IMR-90 (cell line): Measurements from ENCODE around the gene OR8G5. TPM values are rescaled to one million over a fixed set of nuclear protein-coding genes. Genes with fewer than 3 reads are reported as not detected.

ENCODE experiments used
- ATAC-seq: fragments of 200-7000 bp; cut with Tn5 transposase; 2 replicates; pipeline ENCODE4 v1.9.1; 2020; ENCODE audit warnings: low read depth, mild to moderate bottlenecking, moderate library complexity
- BruUV-seq: library from RNA; stranded (reverse); fragments of 400-500 nt; replicated peaks from 2 replicates; lab custom pipeline; 2021; lab: Mats Ljungman, UMichigan
- CTCF ChIA-PET: fragments of 300-600 bp; formaldehyde crosslinking; extraction: SDS; loops from one replicate; lab custom pipeline; 2021; ENCODE audit warnings: antibody characterized with exemption; lab: Yijun Ruan, JAX
- POLR2A ChIA-PET: fragments of 300-600 bp; sonication (Branson Sonifier 250); formaldehyde crosslinking; loops from one replicate; lab custom pipeline; 2022; ENCODE audit warnings: antibody characterized with exemption; ENCODE audit not compliant: unreplicated experiment; lab: Charles Lee
- DNase-seq: peaks from one replicate; pipeline ENCODE4 v3.0.0; 2013
- H2AFZ ChIP-seq: replicated peaks from 2 replicates; pipeline ENCODE3; 2013; ENCODE audit warnings: low read length, mild to moderate bottlenecking; ENCODE audit not compliant: poor library complexity
- H2AK5ac ChIP-seq: 2 replicates; pipeline ENCODE4 v1.6.1; 2013; ENCODE audit warnings: low read depth, low read length, inconsistent platforms
- H2AK9ac ChIP-seq: replicated peaks from 2 replicates; pipeline ENCODE3; 2013; ENCODE audit warnings: mild to moderate bottlenecking, low read depth, low read length, moderate library complexity; ENCODE audit not compliant: poor library complexity
- H2BK120ac ChIP-seq: 2 replicates; pipeline ENCODE4 v1.6.1; 2013; ENCODE audit warnings: low read depth, low read length, inconsistent platforms
- H2BK15ac ChIP-seq: 3 replicates; pipeline ENCODE4 v1.6.1; 2013; ENCODE audit warnings: low read depth, low read length, inconsistent platforms
- H2BK20ac ChIP-seq: 2 replicates; pipeline ENCODE4 v1.6.1; 2013; ENCODE audit warnings: low read depth, mild to moderate bottlenecking, inconsistent platforms, low read length, moderate library complexity
- H2BK5ac ChIP-seq: 2 replicates; pipeline ENCODE4 v1.6.1; 2013; ENCODE audit warnings: mild to moderate bottlenecking, low read depth, low read length, inconsistent platforms; ENCODE audit not compliant: poor library complexity, severe bottlenecking
- H3K14ac ChIP-seq: replicated peaks from 2 replicates; pipeline ENCODE4 v1.6.1; 2013; ENCODE audit warnings: low read depth, low read length, inconsistent platforms
- H3K18ac ChIP-seq: 2 replicates; pipeline ENCODE4 v1.6.1; 2013; ENCODE audit warnings: low read depth, low read length, control low read depth
- H3K23ac ChIP-seq: 2 replicates; pipeline ENCODE4 v1.6.1; 2013; ENCODE audit warnings: low read depth, low read length, inconsistent platforms
- H3K27ac ChIP-seq: 2 replicates; pipeline ENCODE4 v1.5.1; 2013; ENCODE audit warnings: mild to moderate bottlenecking, control low read depth, low read length; ENCODE audit not compliant: insufficient read depth
- H3K27me3 ChIP-seq: 2 replicates; pipeline ENCODE4 v1.6.1; 2013; ENCODE audit warnings: low read length; ENCODE audit not compliant: control insufficient read depth, insufficient read depth
- H3K36me3 ChIP-seq: 2 replicates; pipeline ENCODE4 v1.6.1; 2013; ENCODE audit warnings: low read length, mixed read lengths; ENCODE audit not compliant: control insufficient read depth, insufficient read depth
- H3K4ac ChIP-seq: 2 replicates; pipeline ENCODE4 v1.6.1; 2013; ENCODE audit warnings: low read depth, low read length, inconsistent platforms
- H3K4me1 ChIP-seq: 2 replicates; pipeline ENCODE4 v1.6.1; 2013; ENCODE audit warnings: low read length, mixed read lengths; ENCODE audit not compliant: control insufficient read depth, insufficient read depth
- H3K4me2 ChIP-seq: 2 replicates; pipeline ENCODE4 v1.6.1; 2013; ENCODE audit warnings: low read depth, mild to moderate bottlenecking, control low read depth, low read length, moderate library complexity
- H3K4me3 ChIP-seq: 2 replicates; pipeline ENCODE4 v1.5.1; 2013; ENCODE audit warnings: low read depth, mild to moderate bottlenecking, control low read depth, low read length, moderate library complexity; ENCODE audit not compliant: insufficient read depth
- H3K56ac ChIP-seq: 2 replicates; pipeline ENCODE4 v1.6.1; 2013; ENCODE audit warnings: low read length, inconsistent platforms; ENCODE audit not compliant: insufficient read depth; ENCODE audit errors: extremely low read depth
- H3K79me1 ChIP-seq, 2 experiments: 2 replicates each; pipeline ENCODE4 v1.6.1; 2013; ENCODE audit warnings: low read length in 2 of 2, inconsistent platforms in 1 of 2, low read depth in 1 of 2
- H3K9ac ChIP-seq: 2 replicates; pipeline ENCODE4 v1.6.1; 2013; ENCODE audit warnings: low read depth, low read length, control low read depth
- H3K9me1 ChIP-seq: 2 replicates; pipeline ENCODE4 v1.6.1; 2013; ENCODE audit warnings: low read length, inconsistent platforms; ENCODE audit not compliant: insufficient read depth
- H3K9me3 ChIP-seq: 2 replicates; pipeline ENCODE4 v1.6.1; 2013; ENCODE audit warnings: low read length; ENCODE audit not compliant: control insufficient read depth, insufficient read depth
- H4K20me1 ChIP-seq: 2 replicates; pipeline ENCODE4 v1.6.1; 2013; ENCODE audit warnings: low read length, inconsistent platforms; ENCODE audit not compliant: insufficient read depth
- H4K5ac ChIP-seq: 2 replicates; pipeline ENCODE4 v1.6.1; 2013; ENCODE audit warnings: mild to moderate bottlenecking, low read depth, low read length, control low read depth
- H4K8ac ChIP-seq, 2 experiments: 2 replicates each; pipeline ENCODE4 v1.6.1; 2013; ENCODE audit warnings: low read depth in 2 of 2, low read length in 2 of 2, control low read depth in 1 of 2, inconsistent platforms in 1 of 2
- H4K91ac ChIP-seq: 2 replicates; pipeline ENCODE4 v1.6.1; 2013; ENCODE audit warnings: low read depth, low read length, inconsistent platforms; ENCODE audit not compliant: insufficient read depth
- BHLHE40 ChIP-seq: fragments of 150-350 bp; IDR thresholded peaks from 2 replicates; pipeline ENCODE4 v1.6.1; 2016; ENCODE audit warnings: mild to moderate bottlenecking, low read depth, low read length
- CEBPB ChIP-seq: IDR thresholded peaks from 2 replicates; pipeline ENCODE4 v1.6.1; 2012; ENCODE audit warnings: low read depth, low read length, improper control_type of control experiment
- CHD1 ChIP-seq: IDR thresholded peaks from 2 replicates; pipeline ENCODE4 v1.6.1; 2012; ENCODE audit warnings: low read depth, low read length, improper control_type of control experiment
- FOS ChIP-seq: fragments of 150-350 bp; IDR thresholded peaks from 2 replicates; pipeline ENCODE4 v1.6.1; 2016; ENCODE audit warnings: low read depth, low read length
- MAFK ChIP-seq: IDR thresholded peaks from 2 replicates; pipeline ENCODE4 v1.6.1; 2012; ENCODE audit warnings: low read depth, low read length, improper control_type of control experiment
- MAZ ChIP-seq: IDR thresholded peaks from 2 replicates; pipeline ENCODE4 v1.6.1; 2012; ENCODE audit warnings: low read depth, mild to moderate bottlenecking, low read length, improper control_type of control experiment, moderate library complexity, borderline replicate concordance
- MXI1 ChIP-seq: IDR thresholded peaks from 2 replicates; pipeline ENCODE4 v1.6.1; 2012; ENCODE audit warnings: low read depth, mild to moderate bottlenecking, low read length, moderate library complexity, borderline replicate concordance
- NFE2L2 ChIP-seq: fragments of 150-350 bp; IDR thresholded peaks from 2 replicates; pipeline ENCODE4 v1.6.1; 2016; ENCODE audit warnings: low read depth, mild to moderate bottlenecking, low read length
- POLR2A ChIP-seq: IDR thresholded peaks from 2 replicates; pipeline ENCODE4 v1.6.1; 2012; ENCODE audit warnings: mild to moderate bottlenecking, low read depth, low read length
- RAD21 ChIP-seq: IDR thresholded peaks from 2 replicates; pipeline ENCODE4 v1.6.1; 2012; ENCODE audit warnings: low read length, improper control_type of control experiment
- SMC3 ChIP-seq: fragments of 150-350 bp; IDR thresholded peaks from 2 replicates; pipeline ENCODE4 v1.6.1; 2016; ENCODE audit warnings: low read depth, mild to moderate bottlenecking, antibody characterized with exemption, low read length, moderate library complexity
- WGBS, 2 experiments: methylation state at CpG; one replicate each; pipeline versions ENCODE4 v1.1.5 to v1.1.7; 2013; ENCODE audit warnings: missing lambda C conversion rate in 2 of 2; ENCODE audit not compliant: insufficient read length in 1 of 2; ENCODE audit errors: extremely low coverage in 2 of 2; 5-methylcytosine and 5-hydroxymethylcytosine counted together
- dilution Hi-C: fragments of 300-500 bp; cut with HindIII; formaldehyde crosslinking; loops from one replicate; pipeline ENCODE4 v1.14.3; 2018; ENCODE audit warnings: low sequenced_read_pairs; ENCODE audit not compliant: unreplicated experiment
- in situ Hi-C: fragments of 300-500 bp; cut with MboI; formaldehyde crosslinking; loops from 3 replicates; pipeline ENCODE4 v1.14.3; 2019; ENCODE audit warnings: low sequenced_read_pairs, inconsistent platforms, mixed read lengths
- intact Hi-C: fragments of 100-400 bp; cut with micrococcal nuclease; formaldehyde crosslinking; loops from 2 replicates; pipeline ENCODE4 v1.10.0; 2022
- polyA plus RNA-seq, 3 experiments: library from polyadenylated mRNA; depleted of rRNA; stranded (reverse); fragments of >200 nt; gene quantifications; 2 replicates each; pipeline ENCODE4 v1.2.3, GENCODE V29; 2012; ENCODE audit warnings: low replicate concordance in 1 of 3
- total RNA-seq: library from RNA; depleted of rRNA; stranded (reverse); fragments of >200 nt; gene quantifications from 2 replicates; pipeline ENCODE4 v1.2.3, GENCODE V29; 2012
- TF ChIP-seq, protein P1 (sequence below): fragments of 150-350 bp; IDR thresholded peaks from 2 replicates; pipeline ENCODE4 v1.6.1; 2016; ENCODE audit warnings: low read depth, mild to moderate bottlenecking, low read length, moderate library complexity, borderline replicate concordance
- TF ChIP-seq, protein P2 (sequence below): fragments of 150-350 bp; IDR thresholded peaks from 2 replicates; pipeline ENCODE4 v1.6.1; 2017; ENCODE audit warnings: mild to moderate bottlenecking, antibody characterized with exemption, low read length, low read depth
- TF ChIP-seq, protein P3 (sequence below): conservative IDR thresholded peaks from 2 replicates; pipeline ENCODE4 v1.5.1; 2012; ENCODE audit warnings: mild to moderate bottlenecking, low read depth, low read length, improper control_type of control experiment

OR8G5 gene
- total and polyA plus RNA-seq, 2 of the 4 experiments (the other 2 are of a cell fraction): not detected

DNA sequence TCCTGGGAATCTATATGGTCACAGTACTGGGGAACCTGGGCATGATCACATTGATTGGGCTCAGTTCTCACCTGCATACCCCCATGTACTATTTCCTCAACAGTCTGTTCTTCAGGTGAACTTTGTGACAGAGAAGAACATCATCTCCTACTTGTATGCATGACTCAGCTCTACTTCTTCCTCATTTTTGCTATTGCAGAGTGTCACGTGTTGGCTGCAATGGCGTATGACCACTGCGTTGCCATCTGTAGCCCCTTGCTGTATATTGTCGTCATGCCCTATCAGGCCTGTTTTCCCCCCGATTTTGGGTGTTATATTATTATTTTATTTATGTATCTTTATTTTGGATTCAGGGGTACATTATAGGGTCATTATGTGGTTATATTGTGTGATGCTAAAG, 17.7 kb upstream of the OR8G5 start:
- no CpG with 5 or more reads among the region's 5 CpGs for WGBS, 2 experiments
- dilution Hi-C loops (no loop called here), intact Hi-C loops (no loop called here), in situ Hi-C loops (no loop called here)
- Histone ChIP-seq H3K9me1 (no peaks in the 10 kb centered on the region), H2AFZ (no peak overlapping the region), H3K27me3 (no peaks in the 10 kb centered on the region; the same call in 1 of the 2 replicates), H3K27ac (no peak overlapping the region), H3K36me3 (no peaks in the 10 kb centered on the region), H4K91ac (no peak overlapping the region), H2BK20ac (no peak overlapping the region), H2BK120ac (no peak overlapping the region), H3K23ac (no peak overlapping the region), H3K9ac (no peak overlapping the region), H3K18ac (no peak overlapping the region), H2AK9ac (no peak overlapping the region), H3K79me1 (no peaks in the 10 kb centered on the region), H3K4me2 (no peak overlapping the region), H2BK15ac (no peak overlapping the region), H3K56ac (no peak overlapping the region), H2AK5ac (no peak overlapping the region), H2BK5ac (no peak overlapping the region), H3K4me1 (no peaks in the 10 kb centered on the region), H3K4me3 (no peak overlapping the region), H4K20me1 (no peaks in the 10 kb centered on the region), H4K8ac (no peak overlapping the region), H3K4ac (no peak overlapping the region), H4K5ac (no peak overlapping the region), H3K9me3 (no peaks in the 10 kb centered on the region), H3K14ac (no peak overlapping the region)
- ChIA-PET POLR2A (no interaction called here), CTCF (no interaction called here)
- TF ChIP-seq CEBPB (no peak), CHD1 (no peak), SMC3 (no peak), MAFK (no peak), MAZ (no peak), NFE2L2 (no peak), FOS (no peak), RAD21 (no peak), MXI1 (no peak), BHLHE40 (no peak), POLR2A (no peak)
- TF ChIP-seq, protein P1, sequence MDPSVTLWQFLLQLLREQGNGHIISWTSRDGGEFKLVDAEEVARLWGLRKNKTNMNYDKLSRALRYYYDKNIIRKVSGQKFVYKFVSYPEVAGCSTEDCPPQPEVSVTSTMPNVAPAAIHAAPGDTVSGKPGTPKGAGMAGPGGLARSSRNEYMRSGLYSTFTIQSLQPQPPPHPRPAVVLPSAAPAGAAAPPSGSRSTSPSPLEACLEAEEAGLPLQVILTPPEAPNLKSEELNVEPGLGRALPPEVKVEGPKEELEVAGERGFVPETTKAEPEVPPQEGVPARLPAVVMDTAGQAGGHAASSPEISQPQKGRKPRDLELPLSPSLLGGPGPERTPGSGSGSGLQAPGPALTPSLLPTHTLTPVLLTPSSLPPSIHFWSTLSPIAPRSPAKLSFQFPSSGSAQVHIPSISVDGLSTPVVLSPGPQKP: no peak
- TF ChIP-seq, protein P2, sequence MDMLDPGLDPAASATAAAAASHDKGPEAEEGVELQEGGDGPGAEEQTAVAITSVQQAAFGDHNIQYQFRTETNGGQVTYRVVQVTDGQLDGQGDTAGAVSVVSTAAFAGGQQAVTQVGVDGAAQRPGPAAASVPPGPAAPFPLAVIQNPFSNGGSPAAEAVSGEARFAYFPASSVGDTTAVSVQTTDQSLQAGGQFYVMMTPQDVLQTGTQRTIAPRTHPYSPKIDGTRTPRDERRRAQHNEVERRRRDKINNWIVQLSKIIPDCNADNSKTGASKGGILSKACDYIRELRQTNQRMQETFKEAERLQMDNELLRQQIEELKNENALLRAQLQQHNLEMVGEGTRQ: no peak
- TF ChIP-seq, protein P3, sequence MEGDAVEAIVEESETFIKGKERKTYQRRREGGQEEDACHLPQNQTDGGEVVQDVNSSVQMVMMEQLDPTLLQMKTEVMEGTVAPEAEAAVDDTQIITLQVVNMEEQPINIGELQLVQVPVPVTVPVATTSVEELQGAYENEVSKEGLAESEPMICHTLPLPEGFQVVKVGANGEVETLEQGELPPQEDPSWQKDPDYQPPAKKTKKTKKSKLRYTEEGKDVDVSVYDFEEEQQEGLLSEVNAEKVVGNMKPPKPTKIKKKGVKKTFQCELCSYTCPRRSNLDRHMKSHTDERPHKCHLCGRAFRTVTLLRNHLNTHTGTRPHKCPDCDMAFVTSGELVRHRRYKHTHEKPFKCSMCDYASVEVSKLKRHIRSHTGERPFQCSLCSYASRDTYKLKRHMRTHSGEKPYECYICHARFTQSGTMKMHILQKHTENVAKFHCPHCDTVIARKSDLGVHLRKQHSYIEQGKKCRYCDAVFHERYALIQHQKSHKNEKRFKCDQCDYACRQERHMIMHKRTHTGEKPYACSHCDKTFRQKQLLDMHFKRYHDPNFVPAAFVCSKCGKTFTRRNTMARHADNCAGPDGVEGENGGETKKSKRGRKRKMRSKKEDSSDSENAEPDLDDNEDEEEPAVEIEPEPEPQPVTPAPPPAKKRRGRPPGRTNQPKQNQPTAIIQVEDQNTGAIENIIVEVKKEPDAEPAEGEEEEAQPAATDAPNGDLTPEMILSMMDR: no peak
- BruUV-seq: no TSS peak
- ATAC-seq (no peak), DNase-seq (no peak)
